PFSK-1 (cell line): ENCODE measurements around the gene NUP188.

Source experiments
- FOXP2 ChIP-seq: optimal IDR thresholded peaks from 2 replicates; pipeline ENCODE3; 2011; ENCODE audit warnings: borderline replicate concordance, control low read depth, inconsistent platforms; ENCODE audit not compliant: insufficient read depth; ENCODE audit errors: extremely low read length, extremely low read depth
- POLR2AphosphoS5 ChIP-seq: IDR thresholded peaks from 2 replicates; pipeline ENCODE4 v1.6.1; 2012; ENCODE audit warnings: low read depth, mild to moderate bottlenecking, control low read depth, low read length, moderate library complexity
- REST ChIP-seq, 2 experiments: IDR thresholded peaks; 2 replicates each; pipeline versions ENCODE4 v1.6.1 to v1.8.0; 2011 to 2012; ENCODE audit warnings: low read depth in 2 of 2, low read length in 2 of 2, control low read depth in 1 of 2, inconsistent platforms in 1 of 2, mild to moderate bottlenecking in 1 of 2, moderate library complexity in 1 of 2; ENCODE audit not compliant: insufficient read depth in 1 of 2
- SIN3A ChIP-seq: IDR thresholded peaks from 2 replicates; pipeline ENCODE4 v1.6.1; 2012; ENCODE audit warnings: mild to moderate bottlenecking, low read length, moderate library complexity, borderline replicate concordance; ENCODE audit not compliant: insufficient read depth
- TAF1 ChIP-seq: IDR thresholded peaks from 2 replicates; pipeline ENCODE4 v1.6.1; 2012; ENCODE audit warnings: low read length, control low read depth, borderline replicate concordance; ENCODE audit not compliant: insufficient read depth

- TF ChIP-seq FOXP2 (no peak), POLR2AphosphoS5 (no peak), REST (IDR thresholded peaks at IDR 0.05; ENCODE audit: insufficient read depth in 1 of 2, low read depth in 2 of 2, low read length in 2 of 2) (no peak), TAF1 (no peak), SIN3A (no peak)
These were observed 35.1 kb upstream of the NUP188 start for GRCh38 chr9:128912270-128912853.
